Mucosa of stomach (tissue), 1 donor: ENCODE data around the gene TJP3.

Experiments used
- H3K27me3 ChIP-seq: one replicate; pipeline ENCODE4 v1.7.0; 2013; ENCODE audit warnings: mild to moderate bottlenecking, low read length; ENCODE audit not compliant: control insufficient read depth, insufficient read depth
- H3K36me3 ChIP-seq: one replicate; pipeline ENCODE4 v1.7.0; 2013; ENCODE audit warnings: low read length; ENCODE audit not compliant: control insufficient read depth, insufficient read depth
- H3K4me1 ChIP-seq: one replicate; pipeline ENCODE4 v1.7.0; 2013; ENCODE audit warnings: mild to moderate bottlenecking, low read length; ENCODE audit not compliant: control insufficient read depth, insufficient read depth
- H3K4me3 ChIP-seq: one replicate; pipeline ENCODE4 v1.7.0; 2013; ENCODE audit warnings: low read length
- H3K9ac ChIP-seq: one replicate; pipeline ENCODE4 v1.7.0; 2013; ENCODE audit warnings: mild to moderate bottlenecking, low read length, moderate library complexity
- H3K9me3 ChIP-seq: one replicate; pipeline ENCODE4 v1.7.0; 2013; ENCODE audit warnings: mild to moderate bottlenecking, low read length, moderate library complexity; ENCODE audit not compliant: control insufficient read depth
- donor health status: Pancreatic carcinoma.

TJP3 gene

GRCh38 chr19:3783660-3784584, 75.7 kb downstream of the TJP3 start:
- Histone ChIP-seq H3K36me3 (no peaks in the 10 kb centered on the region), H3K4me1 (no peaks in the 10 kb centered on the region), H3K4me3 (no peak overlapping the region), H3K9ac (no peak overlapping the region), H3K27me3 (peaks cover 25% of the 10 kb centered on the region), H3K9me3 (no peaks in the 10 kb centered on the region)

DNA sequence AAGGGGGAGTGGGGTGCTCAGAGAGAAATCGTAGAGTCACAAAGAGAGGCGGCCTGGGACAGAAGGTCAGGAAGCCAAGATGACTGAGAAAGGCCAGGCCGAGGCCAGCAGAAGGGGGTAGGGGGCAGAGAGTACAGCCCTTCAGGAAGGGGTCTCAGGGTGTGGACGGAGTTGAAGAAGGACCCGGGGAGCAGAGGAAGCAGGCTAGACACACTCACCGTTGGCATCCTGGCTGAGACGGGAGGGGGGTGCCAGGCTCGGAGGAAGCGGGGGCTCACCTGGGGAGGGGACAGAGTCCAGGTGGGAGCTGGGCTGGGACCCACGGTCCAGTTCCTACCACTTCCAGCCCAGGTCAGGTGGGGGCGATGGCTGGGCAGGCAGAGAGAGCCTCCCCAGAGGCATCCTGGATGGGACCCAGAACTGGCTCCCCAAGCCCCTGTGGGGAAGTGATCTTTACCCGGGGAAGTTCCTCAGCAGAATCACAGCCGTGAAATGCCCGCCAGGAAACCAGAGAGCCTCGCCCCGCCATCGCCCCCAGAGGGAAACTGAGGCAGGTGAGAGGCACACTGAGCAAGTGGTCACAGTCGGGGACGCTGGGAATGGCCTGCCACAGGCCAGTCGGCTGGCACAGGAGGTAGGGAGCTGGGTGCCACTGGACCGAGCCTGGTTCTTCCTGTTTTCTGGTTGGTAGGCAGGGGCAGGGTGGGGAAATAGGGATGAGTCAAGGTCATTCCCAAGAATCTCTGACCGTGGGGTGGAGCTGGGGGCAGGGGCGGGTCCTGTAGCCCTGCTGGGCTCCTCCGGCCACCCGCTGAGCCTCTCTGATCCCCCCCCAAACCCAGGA, 76.6 kb downstream of the TJP3 start:
- peaks cover 25% of the 10 kb centered on the region for H3K27me3 ChIP-seq
- no peaks in the 10 kb centered on the region for H3K4me1 ChIP-seq
- H3K9ac ChIP-seq: no peak overlapping the region
- H3K9me3 ChIP-seq: no peaks in the 10 kb centered on the region
- H3K4me3 ChIP-seq: no peak overlapping the region
- H3K36me3 ChIP-seq: no peaks in the 10 kb centered on the region

DNA sequence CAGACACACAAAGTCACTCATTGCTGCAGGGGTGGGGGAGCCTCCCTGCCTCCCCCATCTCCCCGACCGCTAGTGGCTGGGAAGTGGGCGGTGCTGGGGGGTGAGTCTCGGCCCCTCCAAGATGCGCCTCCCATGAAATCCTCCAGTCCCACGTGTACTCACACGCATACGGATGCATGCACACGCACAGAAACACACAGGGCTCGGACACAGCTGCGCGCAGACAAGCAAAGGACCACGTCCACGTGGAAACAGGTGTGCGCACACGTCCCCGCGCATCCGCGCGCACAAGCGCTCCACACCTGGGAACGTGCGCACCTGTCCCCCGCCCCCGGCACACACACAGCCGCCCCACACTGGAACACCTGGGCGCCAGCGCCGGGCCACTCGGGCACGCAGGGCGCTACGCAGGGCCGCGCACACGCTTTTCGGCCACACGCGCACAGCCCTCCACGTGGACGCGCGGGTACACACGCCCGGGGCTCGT, 77.3 kb downstream of the TJP3 start:
- Histone ChIP-seq H3K27me3 (peaks cover 25% of the 10 kb centered on the region), H3K4me3 (no peak overlapping the region), H3K4me1 (no peaks in the 10 kb centered on the region), H3K36me3 (no peaks in the 10 kb centered on the region), H3K9ac (no peak overlapping the region), H3K9me3 (no peaks in the 10 kb centered on the region)

DNA sequence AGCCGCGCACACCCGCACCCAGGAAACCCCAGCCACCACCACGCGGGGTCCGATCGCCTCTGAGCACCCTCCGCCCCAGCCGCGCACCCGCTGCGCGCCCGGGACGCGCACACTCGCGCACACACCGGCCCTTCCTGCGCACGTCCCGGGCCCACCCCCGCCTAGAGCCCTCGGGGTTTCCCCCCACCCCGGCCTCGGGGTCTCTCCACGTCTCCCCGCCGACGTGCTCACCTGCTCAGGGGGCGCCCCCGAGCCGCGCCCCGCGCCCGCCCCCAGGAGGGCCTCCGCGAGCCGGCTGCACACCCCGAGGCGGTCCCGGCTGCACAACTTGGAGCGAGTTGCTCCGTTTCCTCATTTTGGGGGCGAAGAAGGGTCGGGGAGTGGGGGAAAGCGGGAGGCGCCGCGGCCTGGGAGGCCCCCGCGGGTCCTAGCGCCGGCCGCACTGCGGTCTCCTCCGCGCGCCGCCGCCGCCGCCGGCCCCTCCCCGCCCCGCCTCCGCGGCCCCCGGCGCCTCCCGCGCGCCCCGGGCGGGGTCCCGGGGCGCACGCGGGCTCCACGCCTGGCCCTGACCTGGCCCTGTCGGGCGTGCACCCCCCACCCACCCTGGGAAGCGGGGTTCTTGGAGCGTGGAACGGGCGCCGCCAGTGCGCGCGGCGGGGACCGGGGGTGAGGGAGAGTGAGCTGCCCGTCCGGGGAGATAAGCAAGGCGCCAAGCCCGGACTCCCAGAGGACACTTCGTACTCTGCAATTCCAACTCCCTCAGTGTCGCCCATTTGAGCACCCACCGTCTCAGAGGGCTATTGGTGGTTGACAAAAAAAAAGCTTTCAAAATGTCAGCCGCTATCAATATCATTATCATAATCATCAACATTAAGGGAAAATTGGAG, 78.0 kb downstream of the TJP3 start, which contains the start of gene MATK:
TSS of gene MATK (minus strand) at position 444 of the 887 bp plus-strand sequence. CDS start 1,246 bp downstream, outside the sequence.
- H3K36me3 ChIP-seq: no peaks in the 10 kb centered on the region
- H3K9ac ChIP-seq: no peak within 1 kb of the TSS
- no peaks in the 10 kb centered on the region for H3K9me3 ChIP-seq
- no peak within 1 kb of the TSS for H3K4me3 ChIP-seq
- H3K4me1 ChIP-seq: no peaks in the 10 kb centered on the region
- H3K27me3 ChIP-seq: peaks cover 25% of the 10 kb centered on the region

- Histone ChIP-seq H3K4me3 (no peak overlapping the region), H3K4me1 (no peaks in the 10 kb centered on the region), H3K36me3 (no peaks in the 10 kb centered on the region), H3K9ac (no peak overlapping the region), H3K9me3 (no peaks in the 10 kb centered on the region), H3K27me3 (peaks cover 24% of the 10 kb centered on the region)
Observed at GRCh38 chr19:3788996-3789778, 81.0 kb downstream of the TJP3 start.

DNA sequence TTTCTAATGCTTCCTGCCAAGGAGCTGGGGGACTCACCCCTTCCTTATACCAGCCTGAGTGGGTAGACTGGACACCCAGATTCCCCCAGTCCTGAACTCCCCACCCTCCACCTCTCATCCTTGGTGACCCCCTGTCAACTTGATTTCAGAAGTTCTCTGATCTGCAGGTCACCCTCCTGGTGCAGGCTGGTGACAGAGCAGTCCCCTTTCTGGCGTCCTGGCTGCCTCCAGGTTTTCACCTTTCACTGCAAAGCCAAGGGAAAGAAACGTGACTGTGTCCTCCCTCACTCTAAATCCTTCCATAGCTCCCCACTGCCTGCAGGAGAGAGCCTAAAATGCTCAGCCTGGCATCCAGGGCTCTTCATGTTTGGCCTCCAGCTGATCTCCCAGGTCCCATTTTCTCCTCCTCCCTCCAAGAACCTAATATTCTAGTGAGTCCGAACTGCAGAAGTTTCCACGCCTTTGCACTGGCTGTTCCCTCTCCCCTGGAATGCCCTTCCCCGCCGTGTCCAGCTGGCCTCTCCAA, 82.1 kb downstream of the TJP3 start:
- no peaks in the 10 kb centered on the region for H3K36me3 ChIP-seq
- H3K4me1 ChIP-seq: no peaks in the 10 kb centered on the region
- peaks cover 13% of the 10 kb centered on the region for H3K27me3 ChIP-seq
- no peaks in the 10 kb centered on the region for H3K9me3 ChIP-seq
- no peak overlapping the region for H3K9ac ChIP-seq
- H3K4me3 ChIP-seq: no peak overlapping the region

GRCh38 chr19:3790941-3791340, 82.8 kb downstream of the TJP3 start:
- H3K4me1 ChIP-seq: no peaks in the 10 kb centered on the region
- no peaks in the 10 kb centered on the region for H3K36me3 ChIP-seq
- H3K4me3 ChIP-seq: no peak overlapping the region
- H3K27me3 ChIP-seq: peaks cover 7% of the 10 kb centered on the region
- no peak overlapping the region for H3K9ac ChIP-seq
- no peaks in the 10 kb centered on the region for H3K9me3 ChIP-seq

- no peaks in the 10 kb centered on the region for H3K36me3 ChIP-seq
- no peaks in the 10 kb centered on the region for H3K4me1 ChIP-seq
- H3K9ac ChIP-seq: no peak overlapping the region
- H3K9me3 ChIP-seq: no peaks in the 10 kb centered on the region
- no peak overlapping the region for H3K4me3 ChIP-seq
- H3K27me3 ChIP-seq: no peaks in the 10 kb centered on the region
Observed at GRCh38 chr19:3792114-3792513, 83.9 kb downstream of the TJP3 start.

- Histone ChIP-seq H3K4me3 (no peak overlapping the region), H3K4me1 (no peaks in the 10 kb centered on the region), H3K9ac (no peak overlapping the region), H3K9me3 (no peaks in the 10 kb centered on the region), H3K27me3 (no peaks in the 10 kb centered on the region), H3K36me3 (no peaks in the 10 kb centered on the region)
Observed at GRCh38 chr19:3793799-3794198, 85.6 kb downstream of the TJP3 start.

DNA sequence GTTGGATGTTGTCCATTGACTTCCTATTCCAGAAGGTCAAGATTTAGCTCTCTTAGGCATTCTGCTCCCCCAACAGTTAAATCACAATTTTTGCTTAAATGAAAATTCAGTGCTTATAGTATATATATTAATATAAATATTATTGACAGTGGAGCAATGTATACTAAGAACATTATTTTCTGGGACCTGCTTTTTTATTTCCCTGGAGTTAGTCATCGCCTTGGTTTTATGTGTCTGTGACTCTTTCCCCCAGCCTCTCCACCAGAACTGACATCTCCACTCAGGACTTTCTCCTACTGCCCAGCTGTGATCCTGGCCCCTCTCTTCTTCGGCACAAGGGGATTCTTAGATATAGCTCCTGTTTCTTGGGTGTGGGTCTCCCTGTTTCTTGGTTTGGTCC, 88.2 kb downstream of the TJP3 start:
- no peak overlapping the region for H3K9ac ChIP-seq
- no peak overlapping the region for H3K4me3 ChIP-seq
- H3K4me1 ChIP-seq: peaks cover under 1% of the 10 kb centered on the region
- no peaks in the 10 kb centered on the region for H3K9me3 ChIP-seq
- H3K36me3 ChIP-seq: no peaks in the 10 kb centered on the region
- H3K27me3 ChIP-seq: peaks cover 6% of the 10 kb centered on the region

DNA sequence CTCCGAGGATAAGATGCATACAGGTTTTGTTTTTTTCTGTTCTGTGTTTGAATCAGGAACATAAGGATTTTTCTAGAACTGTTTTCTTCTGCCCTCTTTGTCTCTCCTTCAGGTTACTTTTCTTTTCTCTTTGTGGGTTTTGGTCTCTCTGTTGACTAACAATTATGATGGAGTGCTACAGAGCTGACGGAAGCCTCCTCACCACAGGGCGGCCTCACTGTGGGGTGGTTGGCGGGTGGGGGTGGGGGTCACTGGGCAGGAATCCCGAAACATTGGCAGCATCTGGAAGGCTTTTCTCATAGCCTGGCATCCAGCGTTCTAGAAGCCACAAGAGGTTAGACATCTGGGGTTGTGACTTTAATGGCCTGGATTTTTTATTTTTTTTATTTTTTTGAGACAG, 90.0 kb downstream of the TJP3 start:
- H3K9ac ChIP-seq: no peak overlapping the region
- no peaks in the 10 kb centered on the region for H3K9me3 ChIP-seq

More for the DNA sequence above, 90.0 kb downstream of the TJP3 start:
- Histone ChIP-seq H3K36me3 (no peaks in the 10 kb centered on the region), H3K4me1 (peaks cover 5% of the 10 kb centered on the region), H3K27me3 (peaks cover 18% of the 10 kb centered on the region), H3K4me3 (no peak overlapping the region)
